Activated naive CD4-positive, alpha-beta T cell (primary cell): ENCODE data around the gene PIP4K2B.
"Not testable (repeated sequence)": the region's sequence is repeated elsewhere in the genome, so short reads cannot be mapped to it uniquely, and the experiment has no call there.

ENCODE experiments used
- DNase-seq, 4 experiments: peaks; one replicate each; lab custom pipeline; 2025; lab: John Stamatoyannopoulos, UW

Gene PIP4K2B

GRCh38 chr17:38799501-38800236 lies at the start of gene PIP4K2B:
Gene PIP4K2B (minus strand): TSS chr17:38799556. CDS start chr17:38799424, 132 bp downstream.
- peak; percentile 70 to 81 (median 74) for DNase-seq

- DNase-seq, result no peak
Observed at GRCh38 chr17:38848557-38848891, 49.2 kb upstream of the PIP4K2B start.

GRCh38 chr17:38844261-38844757 lies 45.0 kb upstream of the PIP4K2B start:
- no peak for DNase-seq

- no peak for DNase-seq
Observed at GRCh38 chr17:38825762-38826247, 26.4 kb upstream of the PIP4K2B start.

- peak; percentile 87 to 98 (median 93) for DNase-seq
Observed at GRCh38 chr17:38824899-38825761, 25.8 kb upstream of the PIP4K2B start, which contains the start of gene CWC25. Gene CWC25 (minus strand): TSS chr17:38825321. CDS start chr17:38825183, 138 bp downstream.

GRCh38 chr17:38815576-38816193 lies 16.3 kb upstream of the PIP4K2B start:
- DNase-seq, result no peak

GRCh38 chr17:38809828-38810227 lies 10.5 kb upstream of the PIP4K2B start:
- DNase-seq, result no peak

- no peak for DNase-seq
Observed at GRCh38 chr17:38800237-38800760, 943 bp upstream of the PIP4K2B start.

- DNase-seq, result peak in 2 of 4 experiments; percentile 17 to 29
Observed at GRCh38 chr17:38798614-38799500, 499 bp downstream of the PIP4K2B start.

- DNase-seq, result no peak
Observed at GRCh38 chr17:38797828-38798227, 1.5 kb downstream of the PIP4K2B start.

- DNase-seq, result no peak
Observed at GRCh38 chr17:38797158-38797490, 2.2 kb downstream of the PIP4K2B start.

- DNase-seq, result no peak
Observed at GRCh38 chr17:38796451-38797157, 2.8 kb downstream of the PIP4K2B start.

- no peak for DNase-seq
Observed at GRCh38 chr17:38794221-38794620, 5.1 kb downstream of the PIP4K2B start.

GRCh38 chr17:38791162-38791561 lies 8.2 kb downstream of the PIP4K2B start:
- DNase-seq, result no peak

- DNase-seq, result not testable (repeated sequence)
Observed at GRCh38 chr17:38790148-38790707, 9.1 kb downstream of the PIP4K2B start.

GRCh38 chr17:38789185-38789584 lies 10.2 kb downstream of the PIP4K2B start:
- no peak for DNase-seq

GRCh38 chr17:38787999-38788398 lies 11.4 kb downstream of the PIP4K2B start:
- not testable (repeated sequence) for DNase-seq

- no peak for DNase-seq
Observed at GRCh38 chr17:38786372-38786771, 13.0 kb downstream of the PIP4K2B start.

GRCh38 chr17:38783227-38783626 lies 16.1 kb downstream of the PIP4K2B start:
- no peak for DNase-seq
